ENCODE data around the gene LRRD1. TPM values are rescaled to one million over a fixed set of nuclear protein-coding genes. Genes with fewer than 3 reads are reported as not detected.
"Not testable (repeated sequence)": the region's sequence is repeated elsewhere in the genome, so short reads cannot be mapped to it uniquely, and the experiment has no call there.

Gene LRRD1
- total RNA-seq, 4 donors from 2014 or later, result 0.39 to 0.44 (median 0.42) TPM; not detected in 1

DNA sequence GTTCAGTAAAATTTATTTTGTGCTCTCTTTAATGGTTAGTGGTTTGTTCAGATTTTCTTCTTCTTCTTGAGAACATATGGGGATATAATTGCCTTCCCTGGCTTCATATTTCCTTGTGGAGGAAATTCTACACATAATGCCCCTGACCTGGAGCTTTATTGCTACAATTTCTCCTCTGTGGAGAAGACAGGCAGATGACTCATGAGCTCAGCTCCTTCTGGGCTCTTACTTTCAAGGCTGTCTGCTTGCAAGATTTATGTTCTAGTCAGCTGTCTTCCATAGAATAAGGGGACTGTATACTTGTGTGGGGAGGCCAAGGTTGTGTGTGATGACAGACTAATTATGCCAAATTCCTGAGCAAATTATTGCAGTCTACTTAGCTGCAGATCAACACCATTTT, 1.6 kb downstream of the LRRD1 start:
- TF ChIP-seq, protein P1, sequence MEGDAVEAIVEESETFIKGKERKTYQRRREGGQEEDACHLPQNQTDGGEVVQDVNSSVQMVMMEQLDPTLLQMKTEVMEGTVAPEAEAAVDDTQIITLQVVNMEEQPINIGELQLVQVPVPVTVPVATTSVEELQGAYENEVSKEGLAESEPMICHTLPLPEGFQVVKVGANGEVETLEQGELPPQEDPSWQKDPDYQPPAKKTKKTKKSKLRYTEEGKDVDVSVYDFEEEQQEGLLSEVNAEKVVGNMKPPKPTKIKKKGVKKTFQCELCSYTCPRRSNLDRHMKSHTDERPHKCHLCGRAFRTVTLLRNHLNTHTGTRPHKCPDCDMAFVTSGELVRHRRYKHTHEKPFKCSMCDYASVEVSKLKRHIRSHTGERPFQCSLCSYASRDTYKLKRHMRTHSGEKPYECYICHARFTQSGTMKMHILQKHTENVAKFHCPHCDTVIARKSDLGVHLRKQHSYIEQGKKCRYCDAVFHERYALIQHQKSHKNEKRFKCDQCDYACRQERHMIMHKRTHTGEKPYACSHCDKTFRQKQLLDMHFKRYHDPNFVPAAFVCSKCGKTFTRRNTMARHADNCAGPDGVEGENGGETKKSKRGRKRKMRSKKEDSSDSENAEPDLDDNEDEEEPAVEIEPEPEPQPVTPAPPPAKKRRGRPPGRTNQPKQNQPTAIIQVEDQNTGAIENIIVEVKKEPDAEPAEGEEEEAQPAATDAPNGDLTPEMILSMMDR (IDR thresholded peaks at IDR 0.05), result no peak
- TF ChIP-seq EP300 (IDR thresholded peaks at IDR 0.05) (no peak), POLR2A (IDR thresholded peaks at IDR 0.05) (no peak)
- Histone ChIP-seq H3K4me1 (peaks cover 0 to 7% (median 3%) of the 10 kb centered on the region in 4 donors), H3K4me3 (no peak overlapping the region), H3K27ac (no peak overlapping the region), H3K36me3 (no peaks in the 10 kb centered on the region), H3K27me3 (no peaks in the 10 kb centered on the region), H3K9me3 (no peaks in the 10 kb centered on the region)
- DNase-seq (ENCODE audit: low spot score in 2 of 2), result no peak

DNA sequence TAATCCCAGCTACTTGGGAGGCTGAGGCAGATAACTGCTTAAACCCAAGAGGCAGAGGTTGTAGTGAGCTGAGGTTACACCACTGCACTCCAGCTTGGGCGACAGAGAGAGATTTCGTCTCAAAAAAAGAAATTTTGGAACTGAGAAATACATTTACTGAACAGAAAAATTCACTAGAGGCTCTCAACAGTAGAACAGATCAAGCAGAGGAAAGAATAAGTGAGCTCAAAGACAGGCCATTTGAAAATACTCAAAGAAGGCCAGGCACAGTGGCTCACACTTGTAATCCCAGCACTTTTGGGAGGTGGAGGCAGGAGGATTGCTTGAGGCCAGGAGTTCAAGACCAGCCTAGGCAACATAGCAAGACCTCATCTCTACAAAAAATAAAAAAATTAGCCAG, 9.4 kb downstream of the LRRD1 start:
- H3K9me3 ChIP-seq, result peaks cover 0 to 12% (median 2%) of the 10 kb centered on the region in 4 donors
- H3K27ac ChIP-seq; H3K4me1 ChIP-seq; H3K36me3 ChIP-seq; H3K27me3 ChIP-seq; H3K4me3 ChIP-seq; DNase-seq (ENCODE audit: low spot score in 2 of 2): not testable (repeated sequence)
- 86 to 95% methylated on average over 2 of the region's 2 CpGs for WGBS, 2 donors

DNA sequence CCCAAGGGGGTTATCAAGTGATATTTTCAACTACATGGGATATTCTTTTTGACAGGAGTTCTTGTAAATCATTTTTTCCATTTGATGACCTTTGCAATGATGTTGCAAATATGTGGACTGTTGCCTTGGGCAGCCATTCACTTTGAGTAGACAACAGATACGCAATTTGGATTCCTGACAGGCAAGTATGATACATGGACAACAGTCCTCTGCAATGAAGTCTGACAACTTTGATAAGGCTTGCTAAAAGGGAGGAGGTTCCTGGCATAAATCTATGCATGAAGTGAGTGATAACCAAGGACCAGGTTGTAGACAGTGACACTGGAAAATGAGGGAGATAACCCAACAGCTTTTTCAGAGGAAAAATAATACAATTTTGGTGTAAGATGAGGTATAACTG, 17.7 kb downstream of the LRRD1 start:
- Histone ChIP-seq H3K36me3 (no peaks in the 10 kb centered on the region), H3K4me3 (no peak overlapping the region), H3K4me1 (no peaks in the 10 kb centered on the region), H3K9me3 (no peaks in the 10 kb centered on the region), H3K27me3 (no peaks in the 10 kb centered on the region), H3K27ac (no peak overlapping the region)
- WGBS, 2 donors, result 73 to 87% methylated on average over 1 of the region's 1 CpG
- TF ChIP-seq, protein P1 (IDR thresholded peaks at IDR 0.05), result no peak
- no peak for TF ChIP-seq POLR2A (IDR thresholded peaks at IDR 0.05)
- TF ChIP-seq EP300 (IDR thresholded peaks at IDR 0.05), result no peak
- DNase-seq (ENCODE audit: low spot score in 2 of 2), result no peak

DNA sequence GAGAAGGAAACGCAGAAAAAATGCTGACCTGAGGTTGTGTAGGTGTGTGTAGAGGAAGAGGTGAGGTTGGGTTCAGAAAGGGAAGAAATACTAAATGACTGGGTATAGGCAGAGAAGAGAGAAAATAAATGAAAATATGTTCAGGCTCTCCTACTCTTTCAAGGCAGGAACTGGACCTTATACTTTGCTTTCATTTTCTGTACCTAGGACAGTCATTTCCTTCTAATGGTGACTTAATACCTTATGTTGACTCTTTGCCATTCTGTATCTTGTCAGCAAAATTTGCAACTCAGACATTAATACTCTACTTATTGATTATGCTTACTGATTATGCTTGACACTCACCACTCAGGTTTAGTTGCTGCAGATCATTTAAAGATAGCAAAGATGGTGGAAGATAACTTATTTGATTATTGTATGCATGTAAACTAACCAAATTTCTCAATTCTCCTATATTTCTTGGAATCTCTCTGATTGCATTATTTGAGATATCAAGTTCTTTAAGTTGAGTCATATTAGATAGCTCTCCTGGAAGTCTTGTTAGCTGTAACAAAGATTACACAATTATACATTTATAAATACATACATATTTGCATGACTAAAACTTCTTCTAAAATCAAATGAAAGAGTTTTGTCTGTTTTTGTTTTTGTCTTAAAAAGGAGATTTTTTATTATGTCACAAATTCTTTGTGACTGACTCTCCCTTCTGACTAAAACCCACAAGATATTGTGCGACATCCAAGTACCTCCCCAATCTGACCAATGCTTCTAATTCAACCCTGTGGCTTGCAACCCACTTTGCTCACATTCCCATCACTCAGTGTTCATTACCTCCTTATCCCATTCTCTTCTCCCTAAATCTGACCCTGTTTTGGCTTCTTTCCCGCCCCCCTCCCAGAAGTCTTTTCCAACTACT, 20.0 kb downstream of the LRRD1 start:
- Histone ChIP-seq H3K4me3 (no peak overlapping the region), H3K36me3 (no peaks in the 10 kb centered on the region), H3K4me1 (no peaks in the 10 kb centered on the region), H3K27me3 (no peaks in the 10 kb centered on the region), H3K27ac (no peak overlapping the region), H3K9me3 (no peaks in the 10 kb centered on the region)
- DNase-seq (ENCODE audit: low spot score in 2 of 2), result no peak
- TF ChIP-seq POLR2A (IDR thresholded peaks at IDR 0.05) (no peak), EP300 (IDR thresholded peaks at IDR 0.05) (no peak)
- TF ChIP-seq, protein P1 (IDR thresholded peaks at IDR 0.05), result no peak
- WGBS, 2 donors, result 82 to 93% methylated on average over 3 of the region's 3 CpGs

DNA sequence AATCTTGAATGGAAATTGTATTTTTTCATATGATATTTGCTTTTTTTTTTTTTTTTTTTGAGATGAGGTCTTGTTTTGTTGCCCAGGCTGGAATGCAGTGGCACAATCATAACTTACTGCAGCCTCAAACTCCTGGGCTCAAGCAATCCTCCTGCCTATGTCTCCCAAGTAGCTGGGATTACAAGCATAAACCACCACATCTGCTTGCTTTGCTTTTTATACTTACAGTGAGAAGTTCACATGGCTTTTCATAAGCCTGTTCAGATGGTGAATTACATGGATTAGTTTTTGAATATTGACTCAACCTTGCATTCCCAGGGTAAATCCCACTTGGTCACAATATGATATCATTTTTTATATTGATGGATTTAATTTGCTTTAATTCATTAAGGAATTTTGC, 22.0 kb downstream of the LRRD1 start:
- DNase-seq (ENCODE audit: low spot score in 2 of 2), result no peak
- no peaks in the 10 kb centered on the region for H3K27me3 ChIP-seq
- no peaks in the 10 kb centered on the region for H3K4me1 ChIP-seq
- no peak overlapping the region for H3K27ac ChIP-seq
- no peaks in the 10 kb centered on the region for H3K9me3 ChIP-seq
- TF ChIP-seq EP300 (IDR thresholded peaks at IDR 0.05), result no peak
- TF ChIP-seq, protein P1 (IDR thresholded peaks at IDR 0.05), result no peak
- no peak overlapping the region for H3K4me3 ChIP-seq
- H3K36me3 ChIP-seq, result no peaks in the 10 kb centered on the region
